GDM1 (cell line): ENCODE data around the gene TRAFD1.

Source experiments
- DNase-seq: peaks from one replicate; lab custom pipeline; 2025; lab: John Stamatoyannopoulos, UW

TRAFD1 gene

GRCh38 chr12:112199136-112199535 is 73.8 kb downstream of the TRAFD1 start:
- no peak for DNase-seq
